ENCODE measurements around the gene ZBTB26.

Gene ZBTB26

GRCh38 chr9:122961139-122961538 lies 29.8 kb upstream of the ZBTB26 start:
- Histone ChIP-seq H3K4me2 (ENCODE audit: low read depth, low read length, poor library complexity, severe bottlenecking) (no peak overlapping the region), H3K9ac (ENCODE audit: low read depth, low read length, poor library complexity, severe bottlenecking) (no peak overlapping the region), H3K36me3 (ENCODE audit: insufficient read depth, low read length) (peaks cover 17% of the 10 kb centered on the region), H3K9me2 (replicated peaks; ENCODE audit: low read depth, low read length) (no peaks in the 10 kb centered on the region), H2AFZ (ENCODE audit: low read length) (no peak overlapping the region), H3F3A (ENCODE audit: low read depth) (no peaks in the 10 kb centered on the region), H3K27me3 (ENCODE audit: insufficient read depth, low read length, poor library complexity, severe bottlenecking) (no peaks in the 10 kb centered on the region), H3K9me3 (ENCODE audit: insufficient read depth, low read depth, low read length) (no peaks in the 10 kb centered on the region; the same call in 1 of the 2 replicates), H4K20me1 (ENCODE audit: insufficient read depth, low read length, poor library complexity, severe bottlenecking) (no peaks in the 10 kb centered on the region), H3K4me1 (ENCODE audit: insufficient read depth, low read length, poor library complexity, severe bottlenecking) (no peaks in the 10 kb centered on the region), H3K4me3 (ENCODE audit: low read length, poor library complexity, severe bottlenecking) (no peak overlapping the region), H3K79me2 (ENCODE audit: insufficient read depth, low read length) (peaks cover under 1% of the 10 kb centered on the region; the same call in 1 of the 2 replicates)
- TF ChIP-seq CTCF (conservative IDR thresholded peaks at IDR 0.05; ENCODE audit: low read length) (no peak), EZH2phosphoT487 (IDR thresholded peaks at IDR 0.05; ENCODE audit: borderline replicate concordance) (no peak)

- no peak overlapping the region for H3K4me2 ChIP-seq (ENCODE audit: low read depth, low read length, poor library complexity, severe bottlenecking)
- peaks cover 14% of the 10 kb centered on the region for H3K36me3 ChIP-seq (ENCODE audit: insufficient read depth, low read length)
- H3K9me3 ChIP-seq (ENCODE audit: insufficient read depth, low read depth, low read length), result no peaks in the 10 kb centered on the region; the same call in 1 of the 2 replicates
- peaks cover 46% of the 10 kb centered on the region for H3K79me2 ChIP-seq (ENCODE audit: insufficient read depth, low read length)
- no peaks in the 10 kb centered on the region for H3K27me3 ChIP-seq (ENCODE audit: insufficient read depth, low read length, poor library complexity, severe bottlenecking)
- H3K9ac ChIP-seq (ENCODE audit: low read depth, low read length, poor library complexity, severe bottlenecking), result no peak overlapping the region
- peaks cover 4% of the 10 kb centered on the region for H4K20me1 ChIP-seq (ENCODE audit: insufficient read depth, low read length, poor library complexity, severe bottlenecking)
- H2AFZ ChIP-seq (ENCODE audit: low read length), result no peak overlapping the region
- H3K4me1 ChIP-seq (ENCODE audit: insufficient read depth, low read length, poor library complexity, severe bottlenecking), result no peaks in the 10 kb centered on the region
- no peaks in the 10 kb centered on the region for H3F3A ChIP-seq (ENCODE audit: low read depth)
- H3K9me2 ChIP-seq (replicated peaks; ENCODE audit: low read depth, low read length), result no peaks in the 10 kb centered on the region
- H3K4me3 ChIP-seq (ENCODE audit: low read length, poor library complexity, severe bottlenecking), result no peak overlapping the region
- no peak for TF ChIP-seq CTCF (conservative IDR thresholded peaks at IDR 0.05; ENCODE audit: low read length)
- TF ChIP-seq EZH2phosphoT487 (IDR thresholded peaks at IDR 0.05; ENCODE audit: borderline replicate concordance), result no peak
Observed at GRCh38 chr9:122955961-122956360, 24.6 kb upstream of the ZBTB26 start.

- Histone ChIP-seq H3K9me3 (ENCODE audit: insufficient read depth, low read depth, low read length) (no peaks in the 10 kb centered on the region), H3K4me3 (ENCODE audit: low read length, poor library complexity, severe bottlenecking) (no peak overlapping the region), H3K79me2 (ENCODE audit: insufficient read depth, low read length) (peaks cover 49% of the 10 kb centered on the region), H4K20me1 (ENCODE audit: insufficient read depth, low read length, poor library complexity, severe bottlenecking) (peaks cover 4% of the 10 kb centered on the region), H3K36me3 (ENCODE audit: insufficient read depth, low read length) (no peaks in the 10 kb centered on the region), H2AFZ (ENCODE audit: low read length) (no peak overlapping the region), H3F3A (ENCODE audit: low read depth) (no peaks in the 10 kb centered on the region), H3K4me2 (ENCODE audit: low read depth, low read length, poor library complexity, severe bottlenecking) (no peak overlapping the region), H3K9ac (ENCODE audit: low read depth, low read length, poor library complexity, severe bottlenecking) (no peak overlapping the region), H3K9me2 (replicated peaks; ENCODE audit: low read depth, low read length) (no peaks in the 10 kb centered on the region), H3K27me3 (ENCODE audit: insufficient read depth, low read length, poor library complexity, severe bottlenecking) (no peaks in the 10 kb centered on the region), H3K4me1 (ENCODE audit: insufficient read depth, low read length, poor library complexity, severe bottlenecking) (no peaks in the 10 kb centered on the region)
- TF ChIP-seq CTCF (conservative IDR thresholded peaks at IDR 0.05; ENCODE audit: low read length) (no peak), EZH2phosphoT487 (IDR thresholded peaks at IDR 0.05; ENCODE audit: borderline replicate concordance) (no peak)
Observed at GRCh38 chr9:122954253-122954691, 23.0 kb upstream of the ZBTB26 start.
